A673 (cell line): ENCODE data around the gene USP15.

Experiments used
- CTCF ChIP-seq: fragments of 300-800, 200-600 bp; sonication (generic); conservative IDR thresholded peaks from 2 replicates; pipeline ENCODE4 v1.5.1; 2017; ENCODE audit warnings: low read depth, mild to moderate bottlenecking, antibody characterized with exemption, low read length, moderate library complexity, mixed read lengths
- EZH2 ChIP-seq: fragments of 200-600 bp; sonication (generic); IDR thresholded peaks from 2 replicates; pipeline ENCODE4 v1.6.1; 2017; ENCODE audit warnings: borderline replicate concordance, low read depth, mild to moderate bottlenecking, mixed read lengths, antibody characterized with exemption, low read length; ENCODE audit not compliant: poor library complexity, severe bottlenecking

DNA sequence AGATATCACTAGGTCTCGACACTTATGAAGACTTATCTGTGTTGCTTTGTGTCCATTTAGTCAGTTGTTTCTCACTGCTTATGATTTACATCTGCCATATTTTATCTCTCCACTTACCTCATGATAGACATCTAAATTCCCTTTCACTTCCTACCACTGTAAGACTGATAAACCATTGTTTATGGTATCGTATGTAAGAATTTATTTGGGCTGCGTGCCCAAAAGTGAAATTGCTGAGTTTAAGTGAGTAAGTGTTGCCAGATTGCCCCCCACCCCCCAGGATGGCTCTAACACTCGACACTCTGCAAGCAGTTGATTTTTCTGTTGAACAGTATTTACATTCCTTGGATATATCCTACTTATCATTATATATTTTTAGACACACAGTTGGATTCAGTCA is 136.5 kb downstream of the USP15 start:
- no peak for TF ChIP-seq CTCF
- no peak for TF ChIP-seq EZH2
